RWPE2 (cell line): Measurements from ENCODE around the gene ZNF860.

ENCODE experiments used
- ATAC-seq: fragments of 200-7000 bp; cut with Tn5 transposase; 3 replicates; pipeline ENCODE4 v1.9.1; 2021; ENCODE audit warnings: low read depth
- DNase-seq: peaks from one replicate; pipeline ENCODE4 v3.0.0-alpha.2; 2020; ENCODE audit warnings: low spot score
- H3K27ac ChIP-seq: fragments of 450-650 bp; 2 replicates; pipeline ENCODE4 v1.5.1; 2017; ENCODE audit warnings: mild to moderate bottlenecking; ENCODE audit not compliant: poor library complexity, severe bottlenecking
- H3K27me3 ChIP-seq: fragments of 250-450 bp; sonication (Bioruptor Pico); 2 replicates; pipeline ENCODE4 v1.5.1; 2021; ENCODE audit warnings: mild to moderate bottlenecking, moderate library complexity; ENCODE audit not compliant: insufficient read depth, poor library complexity, severe bottlenecking
- H3K36me3 ChIP-seq: fragments of 250-450 bp; sonication (Bioruptor Pico); 2 replicates; pipeline ENCODE4 v1.5.1; 2020; ENCODE audit warnings: low read depth, mild to moderate bottlenecking, moderate library complexity
- H3K4me1 ChIP-seq: fragments of 250-450 bp; sonication (Bioruptor Pico); 2 replicates; pipeline ENCODE4 v1.5.1; 2021; ENCODE audit warnings: mild to moderate bottlenecking, moderate library complexity; ENCODE audit not compliant: insufficient read depth, poor library complexity, severe bottlenecking
- H3K4me3 ChIP-seq: fragments of 250-450 bp; sonication (Bioruptor Pico); 2 replicates; pipeline ENCODE4 v1.5.1; 2021; ENCODE audit warnings: mild to moderate bottlenecking, moderate library complexity; ENCODE audit not compliant: severe bottlenecking
- H3K9me3 ChIP-seq: fragments of 250-450 bp; sonication (Bioruptor Pico); 2 replicates; pipeline ENCODE4 v1.5.1; 2021; ENCODE audit warnings: mild to moderate bottlenecking, moderate library complexity; ENCODE audit not compliant: severe bottlenecking
- TF ChIP-seq, protein P1 (sequence below): fragments of 450-650 bp; IDR thresholded peaks from one replicate; pipeline ENCODE4 v1.5.1; 2017; ENCODE audit warnings: mild to moderate bottlenecking, moderate library complexity; ENCODE audit not compliant: poor library complexity, severe bottlenecking

The ZNF860 gene

DNA sequence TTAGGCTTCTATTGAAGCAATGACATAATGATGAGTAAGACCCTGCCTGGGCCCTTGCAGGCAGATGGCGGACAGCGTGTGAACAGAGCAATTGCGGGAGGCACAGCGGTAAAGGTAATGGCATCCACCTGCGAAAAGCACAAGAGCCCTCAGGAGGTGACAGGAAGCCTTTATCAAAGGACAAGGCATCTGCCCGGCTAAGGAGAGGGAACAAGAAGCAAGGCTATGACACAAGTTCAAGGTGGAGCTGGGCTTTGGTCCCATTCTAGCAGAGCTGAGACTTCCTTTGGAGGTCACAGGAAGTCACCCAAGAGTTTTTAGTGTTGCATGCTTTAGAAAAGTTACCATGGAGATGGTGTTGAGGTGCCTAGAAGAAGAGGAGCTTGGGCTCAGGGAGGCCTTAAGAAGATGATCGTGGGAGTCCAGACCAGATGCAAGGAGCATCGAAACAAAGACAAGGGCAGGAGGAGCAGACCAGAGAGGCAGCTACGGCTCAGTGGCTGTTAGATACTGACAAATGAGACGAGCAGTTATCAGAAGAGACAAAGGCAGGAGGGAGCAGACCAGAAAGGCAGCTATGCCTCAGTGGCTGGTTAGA lies 35.0 kb upstream of the ZNF860 start:
- peak overlapping the region; percentile 32 for H3K27ac ChIP-seq
- H3K36me3 ChIP-seq, result peaks cover 19% of the 10 kb centered on the region
- H3K4me1 ChIP-seq, result peaks cover 40% of the 10 kb centered on the region
- no peak for DNase-seq
- no peak overlapping the region for H3K4me3 ChIP-seq
- TF ChIP-seq, protein P1, sequence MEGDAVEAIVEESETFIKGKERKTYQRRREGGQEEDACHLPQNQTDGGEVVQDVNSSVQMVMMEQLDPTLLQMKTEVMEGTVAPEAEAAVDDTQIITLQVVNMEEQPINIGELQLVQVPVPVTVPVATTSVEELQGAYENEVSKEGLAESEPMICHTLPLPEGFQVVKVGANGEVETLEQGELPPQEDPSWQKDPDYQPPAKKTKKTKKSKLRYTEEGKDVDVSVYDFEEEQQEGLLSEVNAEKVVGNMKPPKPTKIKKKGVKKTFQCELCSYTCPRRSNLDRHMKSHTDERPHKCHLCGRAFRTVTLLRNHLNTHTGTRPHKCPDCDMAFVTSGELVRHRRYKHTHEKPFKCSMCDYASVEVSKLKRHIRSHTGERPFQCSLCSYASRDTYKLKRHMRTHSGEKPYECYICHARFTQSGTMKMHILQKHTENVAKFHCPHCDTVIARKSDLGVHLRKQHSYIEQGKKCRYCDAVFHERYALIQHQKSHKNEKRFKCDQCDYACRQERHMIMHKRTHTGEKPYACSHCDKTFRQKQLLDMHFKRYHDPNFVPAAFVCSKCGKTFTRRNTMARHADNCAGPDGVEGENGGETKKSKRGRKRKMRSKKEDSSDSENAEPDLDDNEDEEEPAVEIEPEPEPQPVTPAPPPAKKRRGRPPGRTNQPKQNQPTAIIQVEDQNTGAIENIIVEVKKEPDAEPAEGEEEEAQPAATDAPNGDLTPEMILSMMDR, result no peak
- no peaks in the 10 kb centered on the region for H3K9me3 ChIP-seq
- no peak for ATAC-seq
- H3K27me3 ChIP-seq, result no peaks in the 10 kb centered on the region

DNA sequence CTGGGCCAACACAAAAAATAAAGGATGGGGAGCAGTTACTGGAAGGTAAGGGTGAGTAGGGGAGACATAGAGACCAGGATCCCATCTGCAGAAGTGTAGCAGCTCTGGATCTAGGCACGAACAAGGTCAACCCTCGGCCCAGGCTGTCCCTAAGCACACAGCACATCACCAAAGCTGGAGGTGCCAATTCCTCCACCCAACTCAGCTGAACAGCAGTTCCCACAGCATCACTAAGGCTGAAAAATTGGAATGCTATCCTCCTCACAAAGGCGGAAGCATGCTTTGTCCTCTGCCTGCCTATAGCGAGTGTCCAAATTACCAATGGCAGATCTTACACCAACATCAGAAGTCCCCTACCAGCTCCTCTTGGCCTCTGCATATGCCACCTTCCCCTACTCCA lies 34.4 kb upstream of the ZNF860 start:
- H3K36me3 ChIP-seq, result peaks cover 25% of the 10 kb centered on the region
- ATAC-seq, result no peak
- H3K4me1 ChIP-seq, result peaks cover 34% of the 10 kb centered on the region
- peak overlapping the region; percentile 32 for H3K27ac ChIP-seq
- TF ChIP-seq, protein P1, result no peak
- H3K9me3 ChIP-seq, result no peaks in the 10 kb centered on the region
- H3K4me3 ChIP-seq, result no peak overlapping the region
- no peak for DNase-seq
- no peaks in the 10 kb centered on the region for H3K27me3 ChIP-seq

DNA sequence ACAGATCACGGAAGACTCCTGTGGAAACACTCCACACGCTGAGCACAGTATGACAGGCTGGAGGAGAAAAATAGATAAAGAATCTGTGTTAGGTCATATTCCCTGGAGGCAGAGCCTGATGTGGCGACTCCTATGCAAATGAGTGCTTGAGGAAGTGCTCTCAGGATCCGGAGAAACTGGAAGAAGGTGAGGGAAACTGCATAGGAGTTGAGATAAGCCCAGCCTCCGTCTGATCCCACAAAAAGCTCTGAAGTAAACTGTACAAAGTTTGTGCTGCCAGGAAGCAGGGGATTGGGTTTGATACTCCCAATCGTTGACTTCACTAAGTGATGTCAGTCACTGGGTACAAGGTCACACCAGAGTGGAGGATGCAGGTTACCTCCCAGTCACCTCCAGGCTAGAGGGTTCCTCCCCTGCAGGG lies 33.9 kb upstream of the ZNF860 start:
- Histone ChIP-seq H3K4me1 (peaks cover 29% of the 10 kb centered on the region), H3K27me3 (no peaks in the 10 kb centered on the region), H3K4me3 (no peak overlapping the region), H3K36me3 (peaks cover 28% of the 10 kb centered on the region), H3K27ac (peak overlapping the region; percentile 32), H3K9me3 (no peaks in the 10 kb centered on the region)
- DNase-seq (no peak), ATAC-seq (peak; percentile 65)
- TF ChIP-seq, protein P1, result no peak

DNA sequence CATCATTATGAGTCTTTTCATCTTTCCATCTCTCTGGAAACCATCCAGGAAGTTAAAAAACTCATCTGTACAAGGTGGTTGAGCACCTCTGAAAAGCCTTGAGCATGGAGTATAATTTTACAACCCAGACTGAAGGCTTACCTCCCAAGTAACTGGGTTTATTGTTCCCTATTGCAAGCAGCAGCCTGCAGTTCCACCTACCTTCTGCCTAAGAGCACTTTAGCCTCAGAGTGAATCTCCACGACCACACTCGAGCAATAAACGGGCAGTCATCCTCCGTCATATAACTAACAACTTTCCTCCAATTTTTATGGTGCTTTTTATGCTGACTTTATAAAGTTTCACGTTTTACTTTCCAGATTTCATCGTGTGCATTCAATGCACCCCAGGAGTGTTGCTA lies 33.3 kb upstream of the ZNF860 start:
- DNase-seq, result no peak
- H3K4me3 ChIP-seq, result no peak overlapping the region
- peak overlapping the region; percentile 32 for H3K27ac ChIP-seq

DNA sequence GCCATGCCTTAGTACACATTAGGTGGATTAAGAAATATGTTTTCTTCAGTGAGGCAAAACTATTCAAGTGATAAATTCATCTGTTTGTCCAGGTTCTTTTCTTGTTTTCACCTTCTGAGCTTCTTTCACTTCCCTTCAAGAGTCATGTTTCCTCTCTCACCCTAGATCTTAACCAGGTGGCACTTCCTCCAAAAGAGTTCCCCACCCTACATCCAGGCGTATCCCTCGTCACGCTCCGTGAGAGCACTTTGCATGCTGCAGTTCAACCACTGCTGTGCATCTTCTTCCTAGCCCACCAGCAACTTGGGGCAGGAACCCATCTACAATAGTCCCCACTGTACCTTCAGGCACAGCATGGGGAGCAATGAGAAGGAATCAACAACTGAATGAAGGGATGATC lies 29.3 kb upstream of the ZNF860 start:
- Histone ChIP-seq H3K9me3 (peaks cover 3% of the 10 kb centered on the region), H3K27me3 (no peaks in the 10 kb centered on the region), H3K4me3 (no peak overlapping the region), H3K27ac (no peak overlapping the region), H3K4me1 (peaks cover 13% of the 10 kb centered on the region), H3K36me3 (peaks cover 52% of the 10 kb centered on the region)
- DNase-seq (no peak), ATAC-seq (no peak)
- TF ChIP-seq, protein P1, result no peak

More for the DNA sequence above, 33.3 kb upstream of the ZNF860 start:
- TF ChIP-seq, protein P1, result no peak
- Histone ChIP-seq H3K9me3 (no peaks in the 10 kb centered on the region), H3K4me1 (peaks cover 26% of the 10 kb centered on the region), H3K27me3 (no peaks in the 10 kb centered on the region), H3K36me3 (peaks cover 28% of the 10 kb centered on the region)
- ATAC-seq, result no peak
